ENCODE data around the gene ACTG1.

GRCh38 chr17:81471818-81472456, 40.7 kb downstream of the ACTG1 start:
- TF ChIP-seq PATZ1 (CRISPR knock-in tag; IDR thresholded peaks at IDR 0.05; ENCODE audit: borderline replicate concordance) (no peak), CSDC2 (CRISPR knock-in tag; IDR thresholded peaks at IDR 0.05) (0 out of 2 replicates have a peak, but pooled peaks have one; percentile 63), CREB5 (CRISPR knock-in tag; IDR thresholded peaks at IDR 0.05; ENCODE audit: low read depth) (no peak), SNAI2 (CRISPR knock-in tag; IDR thresholded peaks at IDR 0.05) (no peak), POU6F1 (CRISPR knock-in tag; IDR thresholded peaks at IDR 0.05; ENCODE audit: borderline replicate concordance, low read depth) (no peak), ZFP30 (CRISPR knock-in tag; IDR thresholded peaks at IDR 0.05) (no peak), TOX (CRISPR knock-in tag; IDR thresholded peaks at IDR 0.05; ENCODE audit: borderline replicate concordance) (no peak)
